Epithelial cell of esophagus (primary cell): ENCODE results near the gene ZNF107.

Source experiments
- DNase-seq: peaks from one replicate; pipeline ENCODE4 v3.0.0; 2010; ENCODE audit warnings: low read depth
- H3K4me3 ChIP-seq: 2 replicates; pipeline ENCODE4 v1.5.1; 2011; ENCODE audit warnings: mild to moderate bottlenecking, low read length, control low read depth
- TF ChIP-seq, protein P1 (sequence below): IDR thresholded peaks from 2 replicates; pipeline ENCODE4 v1.5.1; 2011; ENCODE audit warnings: low read depth, mild to moderate bottlenecking, low read length, control low read depth, inconsistent platforms; ENCODE audit not compliant: insufficient read depth; ENCODE audit errors: missing control alignments

ZNF107 gene

GRCh38 chr7:64636386-64636785 is 29.5 kb upstream of the ZNF107 start:
- TF ChIP-seq, protein P1, sequence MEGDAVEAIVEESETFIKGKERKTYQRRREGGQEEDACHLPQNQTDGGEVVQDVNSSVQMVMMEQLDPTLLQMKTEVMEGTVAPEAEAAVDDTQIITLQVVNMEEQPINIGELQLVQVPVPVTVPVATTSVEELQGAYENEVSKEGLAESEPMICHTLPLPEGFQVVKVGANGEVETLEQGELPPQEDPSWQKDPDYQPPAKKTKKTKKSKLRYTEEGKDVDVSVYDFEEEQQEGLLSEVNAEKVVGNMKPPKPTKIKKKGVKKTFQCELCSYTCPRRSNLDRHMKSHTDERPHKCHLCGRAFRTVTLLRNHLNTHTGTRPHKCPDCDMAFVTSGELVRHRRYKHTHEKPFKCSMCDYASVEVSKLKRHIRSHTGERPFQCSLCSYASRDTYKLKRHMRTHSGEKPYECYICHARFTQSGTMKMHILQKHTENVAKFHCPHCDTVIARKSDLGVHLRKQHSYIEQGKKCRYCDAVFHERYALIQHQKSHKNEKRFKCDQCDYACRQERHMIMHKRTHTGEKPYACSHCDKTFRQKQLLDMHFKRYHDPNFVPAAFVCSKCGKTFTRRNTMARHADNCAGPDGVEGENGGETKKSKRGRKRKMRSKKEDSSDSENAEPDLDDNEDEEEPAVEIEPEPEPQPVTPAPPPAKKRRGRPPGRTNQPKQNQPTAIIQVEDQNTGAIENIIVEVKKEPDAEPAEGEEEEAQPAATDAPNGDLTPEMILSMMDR = no peak
- no peak overlapping the region for H3K4me3 ChIP-seq
- DNase-seq = no peak

GRCh38 chr7:64637521-64638445 is 28.1 kb upstream of the ZNF107 start:
- DNase-seq = peak; percentile 43
- TF ChIP-seq, protein P1 = no peak
- H3K4me3 ChIP-seq = no peak overlapping the region

- TF ChIP-seq, protein P1 = no peak
- DNase-seq = peak; percentile 87
- no peak overlapping the region for H3K4me3 ChIP-seq
Observed at GRCh38 chr7:64638822-64639221, 27.1 kb upstream of the ZNF107 start.

DNA sequence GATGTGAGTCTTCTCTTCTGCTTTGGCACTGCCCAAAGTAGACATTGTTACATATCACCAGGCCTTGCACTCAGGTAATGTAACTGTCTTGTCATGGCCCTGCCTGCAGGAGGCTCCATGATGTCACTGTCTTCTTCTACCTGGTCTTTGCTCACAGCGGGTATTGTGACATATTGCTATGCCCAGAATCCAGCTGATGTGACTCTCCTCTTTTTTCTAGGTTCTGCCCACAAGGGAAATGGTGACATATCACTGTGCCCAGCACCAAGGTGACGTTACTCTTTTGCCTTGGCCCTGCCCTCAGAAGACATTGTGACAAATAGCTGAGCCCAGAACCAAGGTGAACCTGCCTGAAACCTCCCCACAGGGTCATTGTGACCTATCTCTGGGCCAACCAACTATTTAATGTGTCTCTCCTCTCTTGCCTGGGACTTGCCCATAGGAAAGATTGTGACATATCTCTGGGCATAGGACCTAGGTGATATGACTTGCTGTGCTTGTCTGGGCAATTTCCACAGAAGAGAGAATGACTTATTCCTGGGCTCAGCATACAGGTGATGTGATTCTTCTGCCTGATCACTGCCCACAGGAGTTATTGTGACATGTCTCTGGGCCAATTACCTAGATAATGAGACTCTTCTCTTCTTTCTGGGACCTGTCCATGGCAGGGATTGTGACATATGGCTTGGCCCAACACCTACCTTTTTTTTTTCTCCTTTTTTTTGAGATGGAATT is 26.5 kb upstream of the ZNF107 start:
- H3K4me3 ChIP-seq = no peak overlapping the region
- DNase-seq = peak; percentile 79
- TF ChIP-seq, protein P1 = no peak

- TF ChIP-seq, protein P1 = no peak
- no peak for DNase-seq
- no peak overlapping the region for H3K4me3 ChIP-seq
Observed at GRCh38 chr7:64640504-64640903, 25.4 kb upstream of the ZNF107 start.

- TF ChIP-seq, protein P1 = no peak
Observed at GRCh38 chr7:64642046-64642445, 23.9 kb upstream of the ZNF107 start.

More at GRCh38 chr7:64642046-64642445, 23.9 kb upstream of the ZNF107 start:
- H3K4me3 ChIP-seq = no peak overlapping the region
- DNase-seq = peak; percentile 62
